Mucosa of descending colon (tissue), 3 donors: ENCODE results near the gene URI1. TPM values are rescaled to one million over a fixed set of nuclear protein-coding genes. Genes with fewer than 3 reads are reported as not detected.

Source experiments
- ATAC-seq: fragments of 200-7000 bp; cut with Tn5 transposase; one replicate; pipeline ENCODE4 v1.9.1; 2020; ENCODE audit warnings: mild to moderate bottlenecking, moderate library complexity
- DNase-seq, 3 donors: peaks; one replicate each; pipeline ENCODE4 v3.0.0-alpha.2; 2020
- H3K36me3 ChIP-seq: fragments of 200-600 bp; one replicate; pipeline ENCODE4 v1.8.0; 2021; ENCODE audit warnings: low read depth, mild to moderate bottlenecking
- H3K4me1 ChIP-seq: fragments of 200-600 bp; one replicate; pipeline ENCODE4 v1.8.0; 2021; ENCODE audit warnings: low read depth, mild to moderate bottlenecking
- H3K4me3 ChIP-seq: fragments of 200-600 bp; one replicate; pipeline ENCODE4 v1.8.0; 2021; ENCODE audit warnings: mild to moderate bottlenecking
- H3K9me3 ChIP-seq: fragments of 200-600 bp; one replicate; pipeline ENCODE4 v1.8.0; 2021; ENCODE audit warnings: mild to moderate bottlenecking
- intact Hi-C, 2 donors: fragments of 100-400 bp; cut with DNase I in 1 of 2; cut with micrococcal nuclease in 1 of 2; formaldehyde crosslinking; loops; one replicate each; pipeline versions ENCODE4 v1.11.0 to v1.11.1; 2022; cut with DNase I, micrococcal nuclease
- total RNA-seq, 3 donors: library from RNA; stranded (reverse); fragmentation: NEBNext Ultra II Directional in 2 of 3; extraction: Animal tissue kit (Norgen Biotek cat#: 25700) in 2 of 3; gene quantifications; one replicate each; pipeline versions ENCODE4 v1.2.1 to v1.2.4, GENCODE V29; 2021 to 2023
- TF ChIP-seq, protein P1 (sequence below): fragments of 200-600 bp; IDR thresholded peaks from one replicate; pipeline ENCODE4 v1.8.0; 2022; ENCODE audit warnings: antibody characterized with exemption, mild to moderate bottlenecking
- donor health status: DM: no; HTN: no; CAD: no; lungs with moderate emphysema.
- donor health status: DM: no; HTN: no; CAD: no.
- donor health status: DM: no; HTN: yes; CAD: no.

Gene URI1
- total RNA-seq, 3 donors from 2014 or later, result 40.0 to 65.5 (median 43.4) TPM

DNA sequence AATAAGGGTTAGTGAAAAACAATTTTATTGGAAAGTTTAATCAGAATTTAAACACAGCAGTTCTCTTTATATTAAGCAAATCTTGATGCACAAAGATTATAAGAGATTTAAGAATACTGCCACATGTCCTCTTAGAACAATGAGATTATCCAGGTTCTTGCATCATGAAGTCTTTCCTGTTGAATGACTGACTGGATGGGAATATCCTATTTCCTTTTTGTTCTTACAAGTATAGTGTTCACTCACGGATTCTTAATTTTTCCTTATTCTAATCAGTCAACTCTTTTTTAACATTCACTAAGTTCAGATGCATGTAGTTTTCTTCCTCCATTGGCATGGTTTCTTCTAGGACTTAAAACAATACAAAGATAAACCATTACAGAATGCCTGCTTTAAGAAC lies 10.1 kb downstream of the URI1 start:
- ATAC-seq (no peak), DNase-seq (no peak)
- Histone ChIP-seq H3K9me3 (no peaks in the 10 kb centered on the region), H3K36me3 (no peaks in the 10 kb centered on the region), H3K4me1 (no peaks in the 10 kb centered on the region), H3K4me3 (no peak overlapping the region)
- TF ChIP-seq, protein P1, sequence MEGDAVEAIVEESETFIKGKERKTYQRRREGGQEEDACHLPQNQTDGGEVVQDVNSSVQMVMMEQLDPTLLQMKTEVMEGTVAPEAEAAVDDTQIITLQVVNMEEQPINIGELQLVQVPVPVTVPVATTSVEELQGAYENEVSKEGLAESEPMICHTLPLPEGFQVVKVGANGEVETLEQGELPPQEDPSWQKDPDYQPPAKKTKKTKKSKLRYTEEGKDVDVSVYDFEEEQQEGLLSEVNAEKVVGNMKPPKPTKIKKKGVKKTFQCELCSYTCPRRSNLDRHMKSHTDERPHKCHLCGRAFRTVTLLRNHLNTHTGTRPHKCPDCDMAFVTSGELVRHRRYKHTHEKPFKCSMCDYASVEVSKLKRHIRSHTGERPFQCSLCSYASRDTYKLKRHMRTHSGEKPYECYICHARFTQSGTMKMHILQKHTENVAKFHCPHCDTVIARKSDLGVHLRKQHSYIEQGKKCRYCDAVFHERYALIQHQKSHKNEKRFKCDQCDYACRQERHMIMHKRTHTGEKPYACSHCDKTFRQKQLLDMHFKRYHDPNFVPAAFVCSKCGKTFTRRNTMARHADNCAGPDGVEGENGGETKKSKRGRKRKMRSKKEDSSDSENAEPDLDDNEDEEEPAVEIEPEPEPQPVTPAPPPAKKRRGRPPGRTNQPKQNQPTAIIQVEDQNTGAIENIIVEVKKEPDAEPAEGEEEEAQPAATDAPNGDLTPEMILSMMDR, result no peak
- intact Hi-C loops, result no loop called here

DNA sequence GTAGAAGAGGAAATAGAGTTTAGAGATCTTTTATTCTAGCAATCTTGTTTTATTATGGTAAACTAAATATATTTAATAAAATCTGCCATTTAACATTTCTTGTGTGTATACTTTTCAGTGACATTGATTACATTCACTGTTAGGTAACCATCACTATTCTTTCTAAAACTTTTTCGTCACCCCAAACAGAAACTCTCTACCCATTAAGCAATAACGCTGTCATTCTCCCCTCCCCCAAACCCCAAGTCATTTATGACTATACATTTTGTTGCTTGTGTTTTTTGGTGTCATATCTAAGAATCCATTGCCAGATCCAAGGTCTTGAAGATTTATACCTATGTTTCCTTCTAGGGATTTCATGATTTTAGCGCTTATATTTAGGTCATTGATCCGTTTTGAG lies 10.6 kb downstream of the URI1 start:
- no peak for ATAC-seq
- intact Hi-C loops, result no loop called here
- DNase-seq, result no peak
- no peaks in the 10 kb centered on the region for H3K4me1 ChIP-seq
- H3K36me3 ChIP-seq, result no peaks in the 10 kb centered on the region
- TF ChIP-seq, protein P1, result no peak
- no peak overlapping the region for H3K4me3 ChIP-seq
- H3K9me3 ChIP-seq, result no peaks in the 10 kb centered on the region

DNA sequence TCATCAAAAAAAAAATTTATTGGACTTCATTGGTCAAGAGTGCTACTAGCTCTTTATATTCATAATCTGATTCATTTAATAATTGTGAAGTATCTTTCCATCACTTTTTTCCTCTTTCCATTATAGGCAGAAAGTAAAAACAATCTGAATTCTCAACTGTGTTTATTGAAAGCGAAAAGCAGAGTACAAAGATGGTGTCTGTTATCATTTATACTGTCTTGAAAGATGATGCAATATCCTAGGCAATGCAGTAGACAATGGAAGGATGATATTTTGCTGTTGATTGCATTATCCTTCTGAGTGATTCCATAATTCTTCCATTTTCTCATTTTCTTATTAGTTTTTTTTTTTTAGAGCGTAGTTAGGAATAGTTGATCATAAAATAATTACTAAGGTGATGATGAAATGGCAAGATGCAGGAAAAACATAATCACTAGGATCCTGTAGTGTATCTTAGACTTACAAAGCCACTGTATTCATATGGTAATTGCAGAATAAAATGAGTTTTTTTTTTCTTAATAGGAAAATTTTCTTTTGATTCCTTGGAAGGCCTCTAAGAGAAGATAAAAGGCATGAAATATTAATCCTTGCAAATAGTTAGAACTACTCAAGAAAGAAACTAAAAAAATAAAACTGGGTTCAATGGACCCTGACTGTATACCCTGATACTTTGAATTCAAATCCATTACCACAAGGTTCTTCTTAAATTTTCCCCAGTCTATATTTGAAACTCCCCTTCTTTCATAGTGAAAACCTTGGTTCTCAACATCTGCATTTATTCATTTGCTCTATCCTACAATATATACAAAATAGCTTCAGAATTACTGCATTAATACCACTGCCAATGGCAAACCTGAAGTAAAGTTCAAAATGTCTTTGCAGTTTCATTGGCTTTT lies 11.6 kb downstream of the URI1 start:
- H3K4me1 ChIP-seq, result no peaks in the 10 kb centered on the region
- no peak for ATAC-seq
- no peak overlapping the region for H3K4me3 ChIP-seq
- no peak for DNase-seq
- no peaks in the 10 kb centered on the region for H3K36me3 ChIP-seq
- TF ChIP-seq, protein P1, result no peak
- intact Hi-C loops, result no loop called here
- no peaks in the 10 kb centered on the region for H3K9me3 ChIP-seq

DNA sequence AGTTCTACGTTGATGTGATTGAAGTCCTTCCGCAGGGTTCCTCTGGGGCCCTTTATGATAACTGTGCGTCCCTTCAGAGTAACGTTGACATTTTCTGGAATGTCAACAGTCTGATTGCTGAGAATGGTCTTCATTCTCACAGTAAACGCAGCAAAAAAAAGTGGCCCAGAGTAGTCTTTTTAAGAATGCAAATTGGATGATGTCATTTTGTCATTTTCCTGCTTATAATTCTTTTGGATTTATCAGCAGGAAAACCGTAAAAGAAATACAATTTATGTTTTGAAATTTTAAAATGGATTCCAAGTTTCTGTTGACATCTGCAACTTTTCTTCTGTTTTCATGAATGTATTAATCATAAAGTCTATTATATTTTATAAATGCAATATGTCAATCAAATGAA lies 14.8 kb downstream of the URI1 start:
- no peaks in the 10 kb centered on the region for H3K9me3 ChIP-seq
- TF ChIP-seq, protein P1, result no peak
- no peak overlapping the region for H3K4me3 ChIP-seq
- DNase-seq (no peak), ATAC-seq (no peak)
- no peaks in the 10 kb centered on the region for H3K36me3 ChIP-seq
- H3K4me1 ChIP-seq, result no peaks in the 10 kb centered on the region
- intact Hi-C loops, result no loop called here

DNA sequence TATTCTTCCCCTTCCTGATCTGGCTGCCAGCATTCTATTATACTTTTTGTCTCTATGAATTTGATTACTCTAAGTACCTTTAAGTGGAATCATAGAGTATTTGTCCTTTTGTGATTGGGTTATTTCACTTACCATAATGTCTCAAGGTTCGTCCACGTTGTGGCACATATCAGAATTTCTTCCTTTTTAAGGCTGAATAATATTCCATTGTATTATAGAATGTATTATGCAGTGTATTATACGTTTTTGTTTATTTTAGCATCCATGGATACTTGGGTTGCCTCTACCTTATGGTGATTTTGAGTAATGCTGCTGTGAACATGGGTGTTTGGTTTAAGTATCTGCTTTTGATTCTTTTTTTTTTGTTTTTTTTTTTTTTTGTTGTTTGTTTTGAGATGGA lies 19.3 kb downstream of the URI1 start:
- no peaks in the 10 kb centered on the region for H3K36me3 ChIP-seq
- no peak overlapping the region for H3K4me3 ChIP-seq
- DNase-seq, result no peak
- TF ChIP-seq, protein P1, result no peak
- H3K9me3 ChIP-seq, result no peaks in the 10 kb centered on the region
- intact Hi-C loops, result no loop called here
- H3K4me1 ChIP-seq, result no peaks in the 10 kb centered on the region
- no peak for ATAC-seq
